ENCODE measurements around the gene ARID3A. TPM values are rescaled to one million over a fixed set of nuclear protein-coding genes. Genes with fewer than 3 reads are reported as not detected.
"Not testable (repeated sequence)": the region's sequence is repeated elsewhere in the genome, so short reads cannot be mapped to it uniquely, and the experiment has no call there.

Gene ARID3A
- total RNA-seq, 1 donor from 2014 or later, result 2.6 TPM

DNA sequence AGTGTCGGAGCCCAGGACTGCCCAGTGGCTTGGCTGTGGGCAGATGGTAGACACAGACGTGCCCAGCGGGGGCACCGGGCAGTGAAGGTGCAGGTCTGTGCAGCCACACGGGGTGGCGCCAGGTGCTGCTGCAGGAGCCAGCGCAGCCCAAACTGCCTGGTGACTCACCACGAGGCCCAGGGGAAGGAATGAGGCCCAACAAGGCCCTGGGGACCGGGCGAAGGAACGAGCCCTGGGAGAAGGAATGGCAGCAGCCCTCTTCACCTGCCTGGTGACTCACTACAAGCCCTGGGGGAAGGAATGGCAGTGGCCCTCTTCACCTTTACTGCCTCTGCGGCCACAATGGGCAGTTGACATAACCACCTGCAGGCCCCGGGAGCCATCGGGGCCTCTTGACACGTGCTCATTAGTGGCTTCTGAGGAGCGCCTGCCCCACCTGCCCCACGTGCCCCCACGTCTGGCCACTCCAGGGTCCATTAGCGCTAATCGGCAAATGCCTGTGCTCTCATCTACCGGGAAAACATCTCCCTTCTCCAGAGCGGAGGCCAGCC, 42.1 kb upstream of the ARID3A start:
- Histone ChIP-seq H3K9me3 (ENCODE audit: control insufficient read depth in 3 of 3, low read length in 3 of 3) (no peaks in the 10 kb centered on the region), H3K4me3 (ENCODE audit: low read length in 3 of 3) (no peak overlapping the region), H3K27ac (ENCODE audit: low read depth, low read length) (no peak overlapping the region), H3K36me3 (ENCODE audit: control insufficient read depth in 3 of 3, insufficient read depth in 3 of 3, low read length in 3 of 3) (peaks cover 49 to 57% (median 56%) of the 10 kb centered on the region in 3 donors), H3K27me3 (ENCODE audit: control insufficient read depth in 3 of 3, insufficient read depth in 3 of 3, low read length in 3 of 3) (no peaks in the 10 kb centered on the region), H3K4me1 (ENCODE audit: control insufficient read depth in 3 of 3, insufficient read depth in 3 of 3, low read length in 3 of 3) (no peaks in the 10 kb centered on the region), H3K9ac (ENCODE audit: low read depth in 1 of 3, low read length in 3 of 3) (no peak overlapping the region)

DNA sequence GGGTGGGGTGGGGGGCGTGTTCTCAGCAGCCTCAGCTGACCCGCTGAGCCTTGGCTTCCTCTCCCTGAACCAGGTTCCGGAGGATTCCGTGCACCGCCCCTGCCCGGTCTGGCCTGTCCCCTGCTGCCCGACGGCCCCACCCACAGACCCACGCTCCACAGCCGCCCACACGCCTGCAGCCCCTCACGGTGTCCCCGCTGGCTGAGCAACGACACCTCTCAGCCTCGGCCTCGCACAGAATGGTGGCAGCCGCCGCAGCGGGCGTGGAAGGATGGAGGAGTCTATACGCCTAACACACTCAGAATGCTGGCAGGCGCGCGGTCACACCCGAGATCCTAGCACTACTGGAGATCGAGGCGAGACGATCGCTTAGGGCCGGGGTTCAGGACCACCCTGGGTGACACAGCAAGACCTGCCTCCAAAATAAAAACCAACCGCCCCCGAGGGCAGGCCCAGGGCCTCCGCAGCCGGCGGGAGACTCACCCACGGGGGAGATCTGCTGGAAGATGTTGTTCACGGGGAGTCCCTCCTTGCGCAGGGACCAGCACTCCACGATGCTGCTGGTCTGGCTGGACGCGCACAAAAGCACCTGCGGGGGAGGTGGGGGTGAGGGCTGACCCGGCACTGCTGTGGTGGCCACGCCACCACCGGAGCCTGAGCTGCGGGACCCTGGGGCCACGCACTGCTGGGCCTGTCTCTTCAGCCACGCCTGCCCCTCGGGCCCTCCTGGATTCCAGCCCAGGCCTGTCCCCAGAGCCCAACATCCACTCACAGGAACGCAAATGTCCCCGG, 41.2 kb upstream of the ARID3A start:
- no peak overlapping the region for H3K9ac ChIP-seq (ENCODE audit: low read depth in 1 of 3, low read length in 3 of 3)
- no peaks in the 10 kb centered on the region for H3K27me3 ChIP-seq (ENCODE audit: control insufficient read depth in 3 of 3, insufficient read depth in 3 of 3, low read length in 3 of 3)
- H3K27ac ChIP-seq (ENCODE audit: low read depth, low read length), result no peak overlapping the region
- peaks cover 54 to 62% (median 61%) of the 10 kb centered on the region in 3 donors for H3K36me3 ChIP-seq (ENCODE audit: control insufficient read depth in 3 of 3, insufficient read depth in 3 of 3, low read length in 3 of 3)
- H3K4me3 ChIP-seq (ENCODE audit: low read length in 3 of 3), result no peak overlapping the region
- H3K9me3 ChIP-seq (ENCODE audit: control insufficient read depth in 3 of 3, low read length in 3 of 3), result no peaks in the 10 kb centered on the region
- H3K4me1 ChIP-seq (ENCODE audit: control insufficient read depth in 3 of 3, insufficient read depth in 3 of 3, low read length in 3 of 3), result no peaks in the 10 kb centered on the region

DNA sequence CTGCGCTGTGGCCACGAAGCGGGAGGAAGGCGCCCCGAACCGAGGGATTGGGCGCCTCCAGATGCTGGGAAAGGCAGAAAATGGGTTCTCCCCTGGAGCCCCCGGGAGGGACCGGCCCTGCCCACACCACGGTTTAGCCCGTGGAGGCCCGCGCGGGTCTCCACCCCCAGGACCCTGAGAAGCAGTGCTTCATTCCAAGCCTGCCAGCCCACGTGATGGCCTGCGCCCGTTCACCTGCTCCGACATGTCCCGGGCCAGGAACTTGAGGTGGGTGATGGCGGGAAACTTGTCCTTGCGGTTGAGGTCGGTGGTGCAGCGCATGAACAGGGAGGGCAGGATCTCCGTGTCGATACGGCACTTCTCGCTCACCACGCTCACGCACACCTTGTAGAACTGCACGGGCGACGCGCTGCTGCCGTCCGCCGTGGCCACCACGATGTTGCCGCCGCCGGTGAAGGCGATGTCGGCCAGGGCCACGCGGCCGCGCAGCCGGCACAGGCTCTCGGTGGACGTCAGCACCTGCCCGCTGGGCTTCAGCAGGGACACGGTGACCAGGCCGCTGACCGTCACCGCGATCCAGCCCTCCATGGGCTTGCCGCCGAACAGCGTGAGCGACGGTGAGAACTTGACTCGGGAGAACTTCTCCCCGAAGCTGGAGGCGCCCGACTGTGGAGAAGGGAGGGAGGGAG, 40.2 kb upstream of the ARID3A start:
- no peaks in the 10 kb centered on the region for H3K9me3 ChIP-seq (ENCODE audit: control insufficient read depth in 3 of 3, low read length in 3 of 3)
- no peak overlapping the region for H3K4me3 ChIP-seq (ENCODE audit: low read length in 3 of 3)
- H3K4me1 ChIP-seq (ENCODE audit: control insufficient read depth in 3 of 3, insufficient read depth in 3 of 3, low read length in 3 of 3), result peaks cover 0 to 1% (median 0%) of the 10 kb centered on the region in 3 donors
- H3K27ac ChIP-seq (ENCODE audit: low read depth, low read length), result no peak overlapping the region
- peaks cover 61 to 73% (median 69%) of the 10 kb centered on the region in 3 donors for H3K36me3 ChIP-seq (ENCODE audit: control insufficient read depth in 3 of 3, insufficient read depth in 3 of 3, low read length in 3 of 3)
- H3K9ac ChIP-seq (ENCODE audit: low read depth in 1 of 3, low read length in 3 of 3), result no peak overlapping the region
- no peaks in the 10 kb centered on the region for H3K27me3 ChIP-seq (ENCODE audit: control insufficient read depth in 3 of 3, insufficient read depth in 3 of 3, low read length in 3 of 3)

DNA sequence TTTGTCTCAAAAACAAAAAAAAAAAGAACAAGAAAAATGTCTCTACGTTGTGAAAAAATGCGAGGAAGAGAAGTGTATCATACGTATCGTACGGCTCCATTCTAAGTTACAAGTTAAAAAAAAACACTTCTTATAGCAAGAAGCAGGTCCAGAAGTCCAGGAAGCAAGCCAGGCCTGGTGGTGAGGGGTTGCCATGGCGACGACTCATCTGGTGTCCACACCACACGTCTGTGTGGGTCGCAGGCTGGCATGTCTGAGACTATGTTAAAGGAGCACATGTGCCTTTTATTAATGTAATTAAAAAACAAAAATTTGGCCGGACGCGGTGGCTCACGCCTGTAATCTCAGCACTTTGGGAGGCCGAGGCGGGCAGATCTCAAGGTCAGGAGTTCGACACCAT, 38.8 kb upstream of the ARID3A start:
- Histone ChIP-seq H3K4me1 (ENCODE audit: control insufficient read depth in 3 of 3, insufficient read depth in 3 of 3, low read length in 3 of 3) (peaks cover 3 to 14% (median 3%) of the 10 kb centered on the region in 3 donors), H3K27me3 (ENCODE audit: control insufficient read depth in 3 of 3, insufficient read depth in 3 of 3, low read length in 3 of 3) (no peaks in the 10 kb centered on the region), H3K36me3 (ENCODE audit: control insufficient read depth in 3 of 3, insufficient read depth in 3 of 3, low read length in 3 of 3) (peaks cover 51 to 65% (median 58%) of the 10 kb centered on the region in 3 donors), H3K9ac (ENCODE audit: low read depth in 1 of 3, low read length in 3 of 3) (no peak overlapping the region), H3K9me3 (ENCODE audit: control insufficient read depth in 3 of 3, low read length in 3 of 3) (no peaks in the 10 kb centered on the region), H3K27ac (ENCODE audit: low read depth, low read length) (no peak overlapping the region), H3K4me3 (ENCODE audit: low read length in 3 of 3) (no peak overlapping the region)

DNA sequence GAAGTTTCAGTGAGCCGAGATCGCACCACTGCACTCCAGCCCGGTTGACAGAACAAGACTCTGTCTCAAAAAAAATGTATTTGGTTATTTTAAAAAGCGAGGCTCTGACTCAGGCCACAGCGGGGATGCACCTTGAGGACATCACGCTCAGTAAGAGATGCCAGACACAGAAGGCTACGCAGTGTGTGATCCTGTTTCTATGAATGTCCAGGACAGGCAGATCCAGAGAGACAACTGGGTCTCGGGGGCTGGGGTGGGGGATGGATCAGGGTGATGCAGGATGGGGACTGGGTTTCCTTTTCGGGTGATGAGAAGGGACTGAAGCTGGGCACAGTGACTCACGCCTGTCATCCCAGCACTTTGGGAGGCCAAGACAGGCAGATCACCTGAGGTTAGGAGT, 38.2 kb upstream of the ARID3A start:
- H3K9me3 ChIP-seq (ENCODE audit: control insufficient read depth in 3 of 3, low read length in 3 of 3), result no peaks in the 10 kb centered on the region
- H3K27me3 ChIP-seq (ENCODE audit: control insufficient read depth in 3 of 3, insufficient read depth in 3 of 3, low read length in 3 of 3), result no peaks in the 10 kb centered on the region
- no peak overlapping the region for H3K9ac ChIP-seq (ENCODE audit: low read depth in 1 of 3, low read length in 3 of 3)
- H3K27ac ChIP-seq (ENCODE audit: low read depth, low read length), result no peak overlapping the region
- H3K4me1 ChIP-seq (ENCODE audit: control insufficient read depth in 3 of 3, insufficient read depth in 3 of 3, low read length in 3 of 3), result peaks cover 5 to 16% (median 6%) of the 10 kb centered on the region in 3 donors
- H3K4me3 ChIP-seq (ENCODE audit: low read length in 3 of 3), result no peak overlapping the region
- peaks cover 46 to 60% (median 54%) of the 10 kb centered on the region in 3 donors for H3K36me3 ChIP-seq (ENCODE audit: control insufficient read depth in 3 of 3, insufficient read depth in 3 of 3, low read length in 3 of 3)

DNA sequence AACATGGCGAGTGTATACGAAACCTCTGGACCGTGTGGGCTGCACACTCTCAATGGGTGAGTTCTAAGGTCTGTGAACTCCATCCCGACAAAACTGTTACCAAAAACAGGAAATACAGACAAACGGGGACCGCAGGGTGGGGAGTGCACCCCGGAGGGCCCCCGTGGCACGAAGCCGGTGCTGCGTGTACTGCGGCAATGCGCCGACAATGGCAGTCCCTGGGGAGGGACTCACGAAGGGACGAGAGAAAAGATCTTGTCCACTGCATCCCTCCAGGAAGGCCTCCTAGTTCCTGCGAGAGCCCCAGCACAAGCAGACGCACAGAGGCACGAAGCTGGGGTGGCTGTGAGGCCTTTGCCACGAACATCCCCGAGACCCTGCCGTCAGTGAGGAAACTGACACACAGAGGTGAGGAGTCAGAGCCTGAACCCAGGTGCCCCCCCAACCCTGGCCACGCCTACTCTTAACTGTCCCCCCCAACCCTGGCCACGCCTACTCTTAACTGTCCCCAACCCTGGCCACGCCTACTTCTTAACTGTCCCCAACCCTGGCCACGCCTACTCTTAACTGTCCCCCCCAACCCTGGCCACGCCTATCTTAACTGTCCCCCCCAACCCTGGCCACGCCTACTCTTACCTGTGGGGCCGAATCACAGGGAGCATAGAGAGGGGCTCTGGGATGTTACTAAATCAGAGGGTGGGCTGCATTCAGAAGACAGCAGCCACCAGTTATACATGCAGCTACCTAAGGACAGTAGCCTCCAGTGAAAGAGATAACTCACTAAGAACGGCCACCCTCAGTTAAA, 37.1 kb upstream of the ARID3A start:
- Histone ChIP-seq H3K27ac (ENCODE audit: low read depth, low read length) (no peak overlapping the region), H3K4me3 (ENCODE audit: low read length in 3 of 3) (no peak overlapping the region), H3K4me1 (ENCODE audit: control insufficient read depth in 3 of 3, insufficient read depth in 3 of 3, low read length in 3 of 3) (peaks cover 5 to 16% (median 6%) of the 10 kb centered on the region in 3 donors), H3K36me3 (ENCODE audit: control insufficient read depth in 3 of 3, insufficient read depth in 3 of 3, low read length in 3 of 3) (peaks cover 38 to 50% (median 42%) of the 10 kb centered on the region in 3 donors), H3K27me3 (ENCODE audit: control insufficient read depth in 3 of 3, insufficient read depth in 3 of 3, low read length in 3 of 3) (no peaks in the 10 kb centered on the region), H3K9ac (ENCODE audit: low read depth in 1 of 3, low read length in 3 of 3) (no peak overlapping the region), H3K9me3 (ENCODE audit: control insufficient read depth in 3 of 3, low read length in 3 of 3) (no peaks in the 10 kb centered on the region)

DNA sequence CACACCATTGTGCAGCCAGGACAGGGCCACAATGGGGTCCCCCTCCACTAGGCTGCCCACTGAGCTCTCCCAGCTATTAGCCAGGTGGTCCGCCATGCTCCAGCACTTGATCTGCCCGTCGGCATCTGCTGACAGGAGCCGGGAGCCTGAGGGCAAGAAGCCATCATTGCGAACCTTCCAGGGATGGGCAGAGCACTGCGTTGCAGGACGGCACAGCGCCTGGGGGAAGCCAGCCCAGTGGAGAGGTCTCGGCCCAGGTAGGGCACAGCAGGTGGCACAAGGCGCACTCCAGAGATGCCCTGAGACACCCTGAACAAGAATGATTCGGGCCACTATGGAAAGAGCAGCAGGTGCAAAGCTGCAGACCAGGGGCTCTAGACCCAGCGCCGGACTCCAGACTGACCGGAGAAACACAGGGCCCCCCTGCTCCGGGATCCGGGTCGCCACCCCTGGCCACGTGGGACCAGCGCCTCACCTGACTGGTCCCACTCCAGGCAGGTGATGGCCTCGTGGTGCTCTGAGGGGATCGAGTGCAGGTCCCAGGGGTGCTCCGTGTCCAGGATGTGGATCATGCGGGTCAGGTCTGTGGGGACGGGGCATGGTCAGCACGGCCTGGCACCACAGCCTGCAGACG, 36.1 kb upstream of the ARID3A start:
- H3K4me1 ChIP-seq (ENCODE audit: control insufficient read depth in 3 of 3, insufficient read depth in 3 of 3, low read length in 3 of 3), result peaks cover 5 to 16% (median 6%) of the 10 kb centered on the region in 3 donors
- no peak overlapping the region for H3K27ac ChIP-seq (ENCODE audit: low read depth, low read length)
- H3K9me3 ChIP-seq (ENCODE audit: control insufficient read depth in 3 of 3, low read length in 3 of 3), result no peaks in the 10 kb centered on the region
- no peaks in the 10 kb centered on the region for H3K27me3 ChIP-seq (ENCODE audit: control insufficient read depth in 3 of 3, insufficient read depth in 3 of 3, low read length in 3 of 3)
- H3K4me3 ChIP-seq (ENCODE audit: low read length in 3 of 3), result no peak overlapping the region
- peaks cover 38 to 42% (median 40%) of the 10 kb centered on the region in 3 donors for H3K36me3 ChIP-seq (ENCODE audit: control insufficient read depth in 3 of 3, insufficient read depth in 3 of 3, low read length in 3 of 3)
- no peak overlapping the region for H3K9ac ChIP-seq (ENCODE audit: low read depth in 1 of 3, low read length in 3 of 3)

DNA sequence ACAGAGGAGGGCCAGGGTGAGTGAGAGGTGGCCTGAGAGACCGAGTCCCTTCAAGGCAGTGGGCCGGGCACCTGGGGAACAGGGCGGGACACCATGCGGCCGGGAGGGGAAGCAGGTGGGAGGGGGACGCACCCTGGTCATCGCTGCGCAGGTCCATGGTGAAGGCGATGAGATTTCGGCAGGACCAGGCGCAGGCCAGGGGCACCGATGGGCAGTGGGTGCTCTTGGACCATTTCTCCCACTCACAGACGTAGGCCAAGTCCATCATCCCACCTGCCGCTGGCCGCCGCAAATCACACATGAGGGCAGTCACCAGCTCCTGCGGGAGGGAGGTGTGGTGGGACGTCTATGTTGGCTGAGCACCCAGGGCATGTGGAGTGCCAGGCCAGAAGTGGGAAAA, 35.0 kb upstream of the ARID3A start:
- Histone ChIP-seq H3K4me3 (ENCODE audit: low read length in 3 of 3) (no peak overlapping the region), H3K4me1 (ENCODE audit: control insufficient read depth in 3 of 3, insufficient read depth in 3 of 3, low read length in 3 of 3) (peaks cover 5 to 16% (median 6%) of the 10 kb centered on the region in 3 donors), H3K27ac (ENCODE audit: low read depth, low read length) (no peak overlapping the region), H3K36me3 (ENCODE audit: control insufficient read depth in 3 of 3, insufficient read depth in 3 of 3, low read length in 3 of 3) (peaks cover 28 to 35% (median 31%) of the 10 kb centered on the region in 3 donors), H3K9ac (ENCODE audit: low read depth in 1 of 3, low read length in 3 of 3) (peak overlapping the region in 1 of 3 donors; percentile 14), H3K27me3 (ENCODE audit: control insufficient read depth in 3 of 3, insufficient read depth in 3 of 3, low read length in 3 of 3) (no peaks in the 10 kb centered on the region), H3K9me3 (ENCODE audit: control insufficient read depth in 3 of 3, low read length in 3 of 3) (no peaks in the 10 kb centered on the region)

DNA sequence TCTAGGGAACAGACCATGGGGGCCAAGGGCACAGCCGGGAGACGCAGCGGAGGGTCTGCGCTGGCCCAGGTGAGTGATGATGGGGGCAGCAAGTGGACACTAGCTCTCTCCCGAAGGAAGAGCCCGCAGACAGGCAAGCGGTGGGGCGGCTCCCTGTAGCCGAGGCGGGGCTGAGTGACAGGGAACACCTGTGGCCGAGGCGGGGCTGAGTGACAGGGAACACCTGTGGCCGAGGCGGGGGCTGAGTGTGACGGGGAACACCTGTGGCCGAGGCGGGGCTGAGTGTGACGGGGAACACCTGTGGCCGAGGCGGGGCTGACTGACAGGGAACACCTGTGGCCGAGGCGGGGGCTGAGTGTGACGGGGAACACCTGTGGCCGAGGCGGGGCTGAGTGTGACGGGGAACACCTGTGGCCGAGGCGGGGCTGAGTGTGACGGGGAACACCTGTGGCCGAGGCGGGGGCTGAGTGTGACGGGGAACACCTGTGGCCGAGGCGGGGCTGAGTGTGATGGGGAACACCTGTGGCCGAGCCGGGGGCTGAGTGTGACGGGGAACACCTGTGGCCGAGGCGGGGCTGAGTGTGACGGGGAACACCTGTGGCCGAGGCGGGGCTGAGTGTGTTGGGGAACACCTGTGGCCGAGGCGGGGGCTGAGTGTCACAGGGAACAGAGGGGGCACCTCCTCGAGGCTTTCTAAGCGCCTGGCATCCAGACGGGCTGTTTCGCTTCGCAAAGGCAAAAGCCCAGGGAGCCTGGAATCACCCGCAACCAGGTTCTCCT, 34.2 kb upstream of the ARID3A start:
- H3K27ac ChIP-seq (ENCODE audit: low read depth, low read length), result peak overlapping the region; percentile 93
- H3K9ac ChIP-seq (ENCODE audit: low read depth in 1 of 3, low read length in 3 of 3), result peak overlapping the region; percentile 80 to 82 (median 80)
- peaks cover 5 to 16% (median 6%) of the 10 kb centered on the region in 3 donors for H3K4me1 ChIP-seq (ENCODE audit: control insufficient read depth in 3 of 3, insufficient read depth in 3 of 3, low read length in 3 of 3)
- peak overlapping the region; percentile 76 to 90 (median 89) for H3K4me3 ChIP-seq (ENCODE audit: low read length in 3 of 3)
- not testable (repeated sequence) for H3K9me3 ChIP-seq (ENCODE audit: control insufficient read depth in 3 of 3, low read length in 3 of 3); H3K27me3 ChIP-seq (ENCODE audit: control insufficient read depth in 3 of 3, insufficient read depth in 3 of 3, low read length in 3 of 3)
- peaks cover 20 to 28% (median 24%) of the 10 kb centered on the region in 3 donors for H3K36me3 ChIP-seq (ENCODE audit: control insufficient read depth in 3 of 3, insufficient read depth in 3 of 3, low read length in 3 of 3)

Measured in skeletal muscle tissue (tissue), 4 donors.